GM18951 (cell line): ENCODE data around the gene RPL18.
A peak's percentile ranks its signal among the peaks of the same experiment; 100 is the strongest.

ENCODE experiments used
- POLR2A ChIP-seq: IDR thresholded peaks from 4 replicates; pipeline ENCODE4 v1.6.1; 2011; ENCODE audit warnings: mild to moderate bottlenecking; ENCODE audit not compliant: insufficient read length, insufficient read depth; ENCODE audit errors: extremely low read depth
- in situ Hi-C: fragments of 300-500 bp; cut with MboI; formaldehyde crosslinking; loops from one replicate; pipeline ENCODE4 v1.12.0; 2022; ENCODE audit warnings: low sequenced_read_pairs, mixed read lengths, inconsistent platforms; ENCODE audit not compliant: unreplicated experiment

RPL18 gene

DNA sequence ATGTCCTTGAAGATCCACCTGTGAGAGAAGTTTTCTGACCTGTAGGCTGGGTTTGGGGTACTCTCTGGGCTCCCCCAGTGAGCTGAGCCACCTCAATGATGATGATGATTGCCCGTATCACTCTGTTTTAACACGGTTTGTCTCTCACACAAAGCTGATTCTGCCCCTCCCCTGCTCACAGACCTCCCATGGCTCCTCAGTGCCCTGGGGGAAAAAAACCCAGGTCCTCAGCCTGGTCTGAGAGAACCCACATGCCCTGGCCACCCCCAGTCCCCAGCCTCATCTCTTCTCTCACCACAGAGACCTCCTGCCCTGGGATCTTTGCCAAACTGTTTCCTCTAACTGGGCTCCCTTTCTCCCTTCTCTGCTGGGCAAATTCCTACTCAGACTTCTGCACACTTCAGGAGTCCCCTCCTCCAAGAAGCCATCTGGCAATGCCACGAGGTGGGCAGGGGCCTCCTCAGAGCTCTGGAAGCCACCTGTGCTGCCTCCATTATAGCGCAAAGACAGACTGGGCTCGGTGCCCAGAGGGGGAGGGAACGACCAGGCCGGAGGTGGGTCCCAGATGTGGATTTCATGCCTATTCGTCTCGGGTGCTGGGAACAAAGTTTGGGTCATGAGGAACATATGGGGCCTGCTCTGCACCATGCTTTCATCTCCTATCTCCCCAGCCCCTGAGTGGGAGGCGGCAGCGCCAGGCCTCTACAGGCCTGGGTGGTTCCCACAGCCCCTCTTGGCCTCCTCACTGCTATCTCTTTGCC, 35.5 kb upstream of the RPL18 start:
- TF ChIP-seq POLR2A: no peak
- in situ Hi-C loops: loop anchor here (10.0 kb wide), 1 partner anchor 330 kb away; no protein-coding TSS in a partner anchor

DNA sequence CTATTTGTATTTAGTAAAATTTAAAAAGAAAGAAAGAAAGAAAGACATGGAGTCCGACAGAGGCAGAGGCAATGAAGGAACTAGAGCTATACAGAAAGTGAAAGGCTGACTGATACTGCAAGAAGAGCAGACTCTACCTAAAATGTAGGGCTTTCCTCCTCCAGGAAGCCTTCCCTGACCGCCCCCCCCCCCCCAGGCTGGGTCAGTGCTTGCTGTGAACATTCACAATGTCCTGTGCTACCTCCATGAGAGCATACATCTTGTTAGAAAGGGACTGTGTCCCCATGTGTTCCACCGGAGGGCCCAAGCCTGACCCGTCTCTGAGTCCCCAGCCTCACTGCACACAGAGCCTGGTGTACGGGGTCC, 32.7 kb upstream of the RPL18 start:
- in situ Hi-C loops: loop anchor here (10.0 kb wide), 1 partner anchor 333 kb away; no protein-coding TSS in a partner anchor
- TF ChIP-seq POLR2A: no peak

DNA sequence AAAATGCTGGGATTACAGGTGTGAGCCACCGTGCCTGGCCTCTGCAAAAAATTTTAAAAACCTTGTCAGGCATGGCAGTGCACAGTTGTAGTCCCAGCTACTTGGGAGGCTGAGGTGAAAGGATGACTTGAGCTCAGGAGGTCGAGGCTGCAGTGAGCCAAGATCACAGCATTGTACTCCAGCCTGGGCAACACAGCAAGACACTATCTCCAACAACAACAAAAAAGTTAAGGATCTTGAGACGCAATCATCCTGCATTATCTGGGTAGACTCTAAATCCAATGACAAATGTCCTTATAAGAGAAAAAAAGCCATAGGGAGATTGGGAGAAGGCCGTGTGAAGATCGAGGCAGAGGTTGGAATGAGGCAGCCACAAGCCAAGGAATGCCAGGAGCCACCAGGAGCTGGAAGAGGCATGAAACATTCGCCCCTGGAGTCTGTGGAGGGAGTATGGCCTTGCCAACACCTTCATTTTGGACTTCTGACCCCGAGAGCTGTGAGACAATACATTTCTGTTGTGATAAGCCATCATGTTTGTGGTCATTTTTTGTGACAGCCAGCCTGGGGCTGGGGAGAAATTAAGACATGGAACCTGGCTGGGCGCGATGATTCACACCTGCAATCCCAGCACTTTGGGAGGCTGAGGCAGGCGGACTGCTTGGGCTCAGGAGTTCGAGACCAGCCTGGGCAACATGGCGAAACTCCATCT, 32.1 kb upstream of the RPL18 start:
- in situ Hi-C loops: loop anchor here (10.0 kb wide), 1 partner anchor 334 kb away; no protein-coding TSS in a partner anchor
- no peak for TF ChIP-seq POLR2A

GRCh38 chr19:48648134-48648533, 29.2 kb upstream of the RPL18 start:
- in situ Hi-C loops: no loop called here
- TF ChIP-seq POLR2A: no peak

DNA sequence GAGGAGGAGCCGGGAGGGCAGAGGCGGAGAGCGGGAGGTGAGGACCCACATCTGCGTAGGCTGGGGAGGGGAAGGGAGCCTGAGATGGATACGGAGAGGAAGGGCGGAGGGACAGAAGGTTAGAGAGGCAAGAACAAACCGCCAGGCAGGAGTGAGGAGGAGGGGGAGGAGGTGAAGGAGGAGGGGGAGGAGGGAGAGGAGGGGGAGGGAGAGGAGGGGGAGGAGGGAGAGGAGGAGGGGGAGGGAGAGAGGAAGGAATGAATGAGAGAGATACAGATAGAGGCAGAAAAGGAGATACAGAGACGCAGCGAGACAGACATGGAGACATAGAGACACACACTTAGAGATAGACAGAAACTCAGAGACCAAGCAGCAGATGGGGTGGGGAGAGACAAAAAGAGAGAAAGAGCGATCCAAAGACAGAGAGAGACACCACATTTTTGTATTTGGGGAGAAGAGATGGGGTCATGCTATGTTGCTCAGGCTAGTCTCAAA, 27.8 kb upstream of the RPL18 start:
- in situ Hi-C loops: no loop called here

DNA sequence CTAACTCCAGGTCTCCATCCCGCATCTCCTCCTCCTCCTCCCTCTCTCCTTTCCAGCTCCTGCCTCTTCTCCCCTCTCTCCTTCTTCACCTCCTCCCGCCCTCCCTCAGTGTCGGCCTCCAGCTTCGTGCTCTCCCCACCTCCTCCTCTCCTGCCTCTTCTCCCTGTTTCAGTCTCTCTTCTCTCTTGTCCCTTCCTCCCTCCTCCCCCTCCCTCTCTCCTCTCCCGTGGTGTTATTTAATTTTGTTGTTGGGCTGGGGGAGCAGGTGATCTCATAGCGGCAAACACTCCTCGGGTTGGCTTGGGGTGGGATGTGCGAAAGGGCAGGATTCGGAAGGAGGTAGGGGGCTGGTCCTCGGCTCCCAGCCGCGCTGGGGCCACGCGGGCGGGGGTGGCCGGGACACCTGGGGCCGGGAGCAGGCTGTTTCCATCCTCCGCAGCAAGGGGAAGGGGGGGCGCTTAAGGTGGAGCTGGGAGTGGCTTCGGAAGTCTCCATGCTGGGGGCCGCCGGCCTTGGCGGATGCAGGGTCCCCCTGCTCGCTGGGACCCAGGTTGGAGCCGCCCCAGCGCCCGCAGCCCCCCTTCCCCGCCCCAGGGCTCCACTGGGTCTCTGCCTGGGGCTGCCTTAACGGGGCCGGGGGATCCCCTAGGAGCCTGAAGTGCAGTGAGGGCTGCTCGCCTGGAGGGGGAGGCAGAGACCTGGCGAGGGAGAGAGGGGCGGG, 27.2 kb upstream of the RPL18 start, which contains the start of gene CA11:
Gene CA11 (minus strand): TSS at position 187 of the 721 bp plus-strand sequence. CDS start 555 bp downstream, outside the sequence.
- TF ChIP-seq POLR2A: peak; percentile 40
- in situ Hi-C loops: no loop called here

More for the DNA sequence above, 27.8 kb upstream of the RPL18 start:
- TF ChIP-seq POLR2A: no peak

DNA sequence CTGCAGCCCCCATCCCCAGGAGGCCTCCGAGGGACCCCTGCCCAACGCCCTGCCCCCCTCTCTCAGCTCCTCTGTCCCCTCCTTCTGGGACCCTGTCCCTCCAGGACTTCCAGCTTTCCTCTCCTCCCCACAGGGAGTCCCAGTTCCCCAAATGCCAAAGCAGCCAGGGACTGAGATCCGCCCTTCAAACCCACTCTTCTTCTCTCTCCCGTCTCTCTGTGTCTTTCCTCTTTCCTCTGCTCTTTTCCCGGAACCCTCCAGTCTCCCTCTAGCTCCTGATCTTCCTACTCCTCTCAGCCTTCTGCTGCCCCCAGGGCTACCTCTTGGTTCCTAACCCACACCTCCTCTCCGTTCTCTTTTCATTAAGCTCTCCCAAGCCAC, 26.6 kb upstream of the RPL18 start:
- TF ChIP-seq POLR2A: no peak
- in situ Hi-C loops: no loop called here

- in situ Hi-C loops: no loop called here
- no peak for TF ChIP-seq POLR2A
Observed at GRCh38 chr19:48644839-48645619, 26.1 kb upstream of the RPL18 start.

- in situ Hi-C loops: no loop called here
- no peak for TF ChIP-seq POLR2A
Observed at GRCh38 chr19:48644355-48644754, 25.4 kb upstream of the RPL18 start.

DNA sequence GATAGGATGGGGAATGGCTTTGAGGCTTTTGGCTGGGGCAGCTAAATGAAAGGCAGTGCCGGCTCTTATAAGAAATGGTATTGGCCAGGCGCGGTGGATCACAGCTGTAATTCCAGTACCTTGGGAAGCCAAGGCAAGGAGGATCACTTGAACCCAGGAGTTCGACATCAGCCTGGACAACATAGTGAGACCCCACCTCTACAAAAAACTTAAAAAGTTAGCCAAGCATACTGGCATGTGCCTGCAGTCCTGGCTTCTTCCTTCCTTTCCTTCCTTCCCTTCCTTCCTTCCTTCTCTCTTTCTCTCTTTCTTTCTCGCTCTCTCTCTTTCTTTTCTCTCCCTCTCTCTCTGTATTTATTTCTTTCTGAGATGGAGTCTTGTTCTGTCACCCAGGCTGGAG, 23.9 kb upstream of the RPL18 start:
- in situ Hi-C loops: no loop called here
- TF ChIP-seq POLR2A: no peak

DNA sequence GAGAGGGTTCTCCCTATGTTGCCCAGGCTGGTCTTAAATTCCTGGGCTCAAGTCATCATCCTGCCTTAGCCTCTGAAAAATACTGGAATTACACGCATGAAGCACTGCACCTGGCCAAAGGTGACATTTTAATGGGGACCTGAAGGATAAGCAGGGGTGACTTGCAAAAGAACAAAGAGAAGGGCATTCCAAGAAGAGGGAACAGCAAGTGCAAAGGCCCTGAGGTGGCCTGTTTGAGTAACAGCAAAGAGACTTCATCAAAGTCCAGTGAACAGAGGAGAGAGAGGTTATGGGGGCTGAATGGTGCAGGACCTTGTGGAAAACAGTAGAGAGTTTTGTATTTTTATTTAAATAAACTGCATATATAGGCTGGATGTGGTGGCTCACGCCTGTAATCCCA, 22.9 kb upstream of the RPL18 start:
- in situ Hi-C loops: no loop called here
- TF ChIP-seq POLR2A: no peak
